K562 (cell line): ENCODE measurements around the gene GLIS2. TPM values are rescaled to one million over a fixed set of nuclear protein-coding genes. Genes with fewer than 3 reads are reported as not detected.

ENCODE experiments used
- CAMTA2 ChIP-seq: fragments of 250-450 bp; sonication (Bioruptor Pico); conservative IDR thresholded peaks from 2 replicates; pipeline ENCODE4 v1.5.1; 2022
- CEBPG ChIP-seq, 3 experiments: fragments of 200-800 bp in 1 of 3; sonication (Bioruptor generic) in 1 of 3; sonication (generic) in 1 of 3; formaldehyde crosslinking in 1 of 3; IDR thresholded peaks in 2 of 3; conservative IDR thresholded peaks in 1 of 3; 2 replicates each; pipeline versions ENCODE4 v1.6.1 to v1.8.0; 2016 to 2022; ENCODE audit warnings: missing compliant biosample characterization in 2 of 3, missing genetic modification characterization in 2 of 3, mild to moderate bottlenecking in 1 of 3, missing genetic modification reagents in 1 of 3
- ELF4 ChIP-seq: fragments of 450-650 bp; formaldehyde crosslinking; IDR thresholded peaks from 2 replicates; pipeline ENCODE4 v1.4.0; 2022; ENCODE audit warnings: missing genetic modification characterization
- HDGF ChIP-seq: fragments of 450-650 bp; IDR thresholded peaks from 2 replicates; pipeline ENCODE4 v1.6.1; 2016
- MTA2 ChIP-seq: fragments of 450-650 bp; IDR thresholded peaks from 2 replicates; pipeline ENCODE4 v1.6.1; 2016; ENCODE audit warnings: low read depth
- SREBF1 ChIP-seq: fragments of 150-350 bp; IDR thresholded peaks from 2 replicates; pipeline ENCODE4 v1.6.1; 2014; ENCODE audit warnings: antibody characterized with exemption, low read depth, low read length, borderline replicate concordance
- SRF ChIP-seq, 2 experiments: fragments of 250-450, 450-650 bp in 1 of 2; sonication (Bioruptor Pico) in 1 of 2; sonication (generic) in 1 of 2; formaldehyde crosslinking; IDR thresholded peaks; 2 replicates each; pipeline versions ENCODE4 v1.5.0 to v1.5.1; 2020 to 2022; ENCODE audit warnings: mild to moderate bottlenecking in 1 of 2, missing genetic modification reagents in 1 of 2
- ZBTB7A ChIP-seq: IDR thresholded peaks from 2 replicates; pipeline ENCODE4 v1.6.1; 2011; ENCODE audit warnings: low read depth, mild to moderate bottlenecking, low read length, moderate library complexity, borderline replicate concordance; ENCODE audit not compliant: control insufficient read depth
- ZNF23 ChIP-seq: fragments of 250-450 bp; sonication (Bioruptor Pico); IDR thresholded peaks from 2 replicates; pipeline ENCODE4 v1.4.0; 2020; ENCODE audit warnings: mild to moderate bottlenecking
- polyA plus RNA-seq, 8 experiments: library from polyadenylated mRNA; depleted of rRNA in 4 of 8; stranded (reverse) in 5 of 8; unstranded in 3 of 8; fragments of >200 nt; fragmentation: Nextera tagmentation in 2 of 8; fragmentation: Illumina TruSeq in 1 of 8; extraction: Ambion mirVana in 2 of 8; extraction: Trizol in 1 of 8; gene quantifications; 2 replicates each; pipeline versions ENCODE4 v1.2.1 to v1.2.3, GENCODE V29; 2011 to 2014; ENCODE audit warnings: inconsistent platforms in 1 of 8, missing spikeins in 1 of 8
- total RNA-seq, 7 experiments: library from RNA; depleted of rRNA in 6 of 7; stranded (reverse); fragments of >200 nt in 6 of 7; fragmentation: Illumina TruSeq in 2 of 7; extraction: Trizol in 2 of 7; gene quantifications; 2 replicates each; pipeline versions ENCODE4 v1.2.1 to v1.2.3, GENCODE V29; 2011 to 2021; ENCODE audit warnings: low replicate concordance in 1 of 7
- TF ChIP-seq, protein P1 (sequence below): fragments of 200-600 bp; sonication (generic); IDR thresholded peaks from one replicate; pipeline ENCODE4 v1.6.1; 2012; ENCODE audit warnings: mild to moderate bottlenecking, low read depth, low read length, inconsistent platforms
- TF ChIP-seq, protein P2 (sequence below): fragments of 250-450 bp; sonication (Bioruptor Pico); IDR thresholded peaks from 2 replicates; pipeline ENCODE4 v1.5.0; 2021
- TF ChIP-seq, protein P3 (sequence below), 2 experiments: fragments of 200-800 bp in 1 of 2; sonication (Bioruptor generic) in 1 of 2; sonication (generic) in 1 of 2; formaldehyde crosslinking in 1 of 2; IDR thresholded peaks in 1 of 2; conservative IDR thresholded peaks in 1 of 2; 2 replicates each; pipeline versions ENCODE4 v1.5.0 to v1.6.1; 2016 to 2020; ENCODE audit warnings: missing compliant biosample characterization in 1 of 2, missing genetic modification characterization in 1 of 2, missing genetic modification reagents in 1 of 2
- TF ChIP-seq, protein P4 (sequence below): fragments of 450-650 bp; IDR thresholded peaks from 2 replicates; pipeline ENCODE4 v1.6.1; 2016

GLIS2 gene
- total and polyA plus RNA-seq, 9 of the 15 experiments (the other 6 are each of a cell fraction or from before 2014, with no cell fraction given): 0.10 to 9.0 (median 0.57) TPM

DNA sequence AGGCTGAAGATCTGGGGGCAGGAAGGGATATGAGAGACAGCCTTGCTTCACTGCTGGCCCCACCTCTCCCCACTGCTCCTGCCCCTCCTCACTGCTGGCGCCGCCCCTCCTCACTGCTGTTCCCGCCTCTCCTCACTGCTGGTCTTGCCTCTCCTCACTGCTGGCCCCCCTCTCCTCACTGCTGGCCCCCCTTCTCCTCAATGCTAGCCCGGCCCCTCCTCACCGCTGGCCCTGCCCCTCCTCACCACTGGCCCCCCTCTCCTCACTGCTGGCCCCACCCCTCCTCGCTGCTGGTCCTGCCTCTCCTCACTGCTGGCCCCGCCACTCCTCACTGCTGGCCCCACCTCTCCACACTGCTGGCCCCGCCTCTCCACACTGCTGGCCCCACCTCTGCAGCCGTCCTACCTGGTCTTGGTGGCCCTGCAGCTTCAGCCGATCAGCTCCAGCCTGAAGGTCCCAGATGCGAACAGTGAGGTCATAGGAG, 44.7 kb downstream of the GLIS2 start (continued):
- TF ChIP-seq, protein P1, sequence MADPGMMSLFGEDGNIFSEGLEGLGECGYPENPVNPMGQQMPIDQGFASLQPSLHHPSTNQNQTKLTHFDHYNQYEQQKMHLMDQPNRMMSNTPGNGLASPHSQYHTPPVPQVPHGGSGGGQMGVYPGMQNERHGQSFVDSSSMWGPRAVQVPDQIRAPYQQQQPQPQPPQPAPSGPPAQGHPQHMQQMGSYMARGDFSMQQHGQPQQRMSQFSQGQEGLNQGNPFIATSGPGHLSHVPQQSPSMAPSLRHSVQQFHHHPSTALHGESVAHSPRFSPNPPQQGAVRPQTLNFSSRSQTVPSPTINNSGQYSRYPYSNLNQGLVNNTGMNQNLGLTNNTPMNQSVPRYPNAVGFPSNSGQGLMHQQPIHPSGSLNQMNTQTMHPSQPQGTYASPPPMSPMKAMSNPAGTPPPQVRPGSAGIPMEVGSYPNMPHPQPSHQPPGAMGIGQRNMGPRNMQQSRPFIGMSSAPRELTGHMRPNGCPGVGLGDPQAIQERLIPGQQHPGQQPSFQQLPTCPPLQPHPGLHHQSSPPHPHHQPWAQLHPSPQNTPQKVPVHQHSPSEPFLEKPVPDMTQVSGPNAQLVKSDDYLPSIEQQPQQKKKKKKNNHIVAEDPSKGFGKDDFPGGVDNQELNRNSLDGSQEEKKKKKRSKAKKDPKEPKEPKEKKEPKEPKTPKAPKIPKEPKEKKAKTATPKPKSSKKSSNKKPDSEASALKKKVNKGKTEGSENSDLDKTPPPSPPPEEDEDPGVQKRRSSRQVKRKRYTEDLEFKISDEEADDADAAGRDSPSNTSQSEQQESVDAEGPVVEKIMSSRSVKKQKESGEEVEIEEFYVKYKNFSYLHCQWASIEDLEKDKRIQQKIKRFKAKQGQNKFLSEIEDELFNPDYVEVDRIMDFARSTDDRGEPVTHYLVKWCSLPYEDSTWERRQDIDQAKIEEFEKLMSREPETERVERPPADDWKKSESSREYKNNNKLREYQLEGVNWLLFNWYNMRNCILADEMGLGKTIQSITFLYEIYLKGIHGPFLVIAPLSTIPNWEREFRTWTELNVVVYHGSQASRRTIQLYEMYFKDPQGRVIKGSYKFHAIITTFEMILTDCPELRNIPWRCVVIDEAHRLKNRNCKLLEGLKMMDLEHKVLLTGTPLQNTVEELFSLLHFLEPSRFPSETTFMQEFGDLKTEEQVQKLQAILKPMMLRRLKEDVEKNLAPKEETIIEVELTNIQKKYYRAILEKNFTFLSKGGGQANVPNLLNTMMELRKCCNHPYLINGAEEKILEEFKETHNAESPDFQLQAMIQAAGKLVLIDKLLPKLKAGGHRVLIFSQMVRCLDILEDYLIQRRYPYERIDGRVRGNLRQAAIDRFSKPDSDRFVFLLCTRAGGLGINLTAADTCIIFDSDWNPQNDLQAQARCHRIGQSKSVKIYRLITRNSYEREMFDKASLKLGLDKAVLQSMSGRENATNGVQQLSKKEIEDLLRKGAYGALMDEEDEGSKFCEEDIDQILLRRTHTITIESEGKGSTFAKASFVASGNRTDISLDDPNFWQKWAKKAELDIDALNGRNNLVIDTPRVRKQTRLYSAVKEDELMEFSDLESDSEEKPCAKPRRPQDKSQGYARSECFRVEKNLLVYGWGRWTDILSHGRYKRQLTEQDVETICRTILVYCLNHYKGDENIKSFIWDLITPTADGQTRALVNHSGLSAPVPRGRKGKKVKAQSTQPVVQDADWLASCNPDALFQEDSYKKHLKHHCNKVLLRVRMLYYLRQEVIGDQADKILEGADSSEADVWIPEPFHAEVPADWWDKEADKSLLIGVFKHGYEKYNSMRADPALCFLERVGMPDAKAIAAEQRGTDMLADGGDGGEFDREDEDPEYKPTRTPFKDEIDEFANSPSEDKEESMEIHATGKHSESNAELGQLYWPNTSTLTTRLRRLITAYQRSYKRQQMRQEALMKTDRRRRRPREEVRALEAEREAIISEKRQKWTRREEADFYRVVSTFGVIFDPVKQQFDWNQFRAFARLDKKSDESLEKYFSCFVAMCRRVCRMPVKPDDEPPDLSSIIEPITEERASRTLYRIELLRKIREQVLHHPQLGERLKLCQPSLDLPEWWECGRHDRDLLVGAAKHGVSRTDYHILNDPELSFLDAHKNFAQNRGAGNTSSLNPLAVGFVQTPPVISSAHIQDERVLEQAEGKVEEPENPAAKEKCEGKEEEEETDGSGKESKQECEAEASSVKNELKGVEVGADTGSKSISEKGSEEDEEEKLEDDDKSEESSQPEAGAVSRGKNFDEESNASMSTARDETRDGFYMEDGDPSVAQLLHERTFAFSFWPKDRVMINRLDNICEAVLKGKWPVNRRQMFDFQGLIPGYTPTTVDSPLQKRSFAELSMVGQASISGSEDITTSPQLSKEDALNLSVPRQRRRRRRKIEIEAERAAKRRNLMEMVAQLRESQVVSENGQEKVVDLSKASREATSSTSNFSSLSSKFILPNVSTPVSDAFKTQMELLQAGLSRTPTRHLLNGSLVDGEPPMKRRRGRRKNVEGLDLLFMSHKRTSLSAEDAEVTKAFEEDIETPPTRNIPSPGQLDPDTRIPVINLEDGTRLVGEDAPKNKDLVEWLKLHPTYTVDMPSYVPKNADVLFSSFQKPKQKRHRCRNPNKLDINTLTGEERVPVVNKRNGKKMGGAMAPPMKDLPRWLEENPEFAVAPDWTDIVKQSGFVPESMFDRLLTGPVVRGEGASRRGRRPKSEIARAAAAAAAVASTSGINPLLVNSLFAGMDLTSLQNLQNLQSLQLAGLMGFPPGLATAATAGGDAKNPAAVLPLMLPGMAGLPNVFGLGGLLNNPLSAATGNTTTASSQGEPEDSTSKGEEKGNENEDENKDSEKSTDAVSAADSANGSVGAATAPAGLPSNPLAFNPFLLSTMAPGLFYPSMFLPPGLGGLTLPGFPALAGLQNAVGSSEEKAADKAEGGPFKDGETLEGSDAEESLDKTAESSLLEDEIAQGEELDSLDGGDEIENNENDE: no peak
- TF ChIP-seq, protein P2, sequence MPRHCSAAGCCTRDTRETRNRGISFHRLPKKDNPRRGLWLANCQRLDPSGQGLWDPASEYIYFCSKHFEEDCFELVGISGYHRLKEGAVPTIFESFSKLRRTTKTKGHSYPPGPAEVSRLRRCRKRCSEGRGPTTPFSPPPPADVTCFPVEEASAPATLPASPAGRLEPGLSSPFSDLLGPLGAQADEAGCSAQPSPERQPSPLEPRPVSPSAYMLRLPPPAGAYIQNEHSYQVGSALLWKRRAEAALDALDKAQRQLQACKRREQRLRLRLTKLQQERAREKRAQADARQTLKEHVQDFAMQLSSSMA: no peak
- no peak for TF ChIP-seq ELF4
- TF ChIP-seq ZBTB7A: no peak; the same call in 1 of the 2 replicates
- TF ChIP-seq CEBPG (CRISPR knock-in tag; IDR thresholded peaks at IDR 0.05): no peak
- TF ChIP-seq CEBPG (tag; conservative IDR thresholded peaks at IDR 0.05 in 1 of 2, IDR thresholded peaks at IDR 0.05 in 1 of 2): no peak
- TF ChIP-seq MTA2: no peak
- TF ChIP-seq ZNF23 (CRISPR knock-in tag): no peak
- no peak for TF ChIP-seq SRF (CRISPR knock-in tag; IDR thresholded peaks at IDR 0.05)
- TF ChIP-seq HDGF: no peak
- no peak for TF ChIP-seq SREBF1
- TF ChIP-seq CAMTA2 (CRISPR knock-in tag): no peak
- TF ChIP-seq, protein P3, sequence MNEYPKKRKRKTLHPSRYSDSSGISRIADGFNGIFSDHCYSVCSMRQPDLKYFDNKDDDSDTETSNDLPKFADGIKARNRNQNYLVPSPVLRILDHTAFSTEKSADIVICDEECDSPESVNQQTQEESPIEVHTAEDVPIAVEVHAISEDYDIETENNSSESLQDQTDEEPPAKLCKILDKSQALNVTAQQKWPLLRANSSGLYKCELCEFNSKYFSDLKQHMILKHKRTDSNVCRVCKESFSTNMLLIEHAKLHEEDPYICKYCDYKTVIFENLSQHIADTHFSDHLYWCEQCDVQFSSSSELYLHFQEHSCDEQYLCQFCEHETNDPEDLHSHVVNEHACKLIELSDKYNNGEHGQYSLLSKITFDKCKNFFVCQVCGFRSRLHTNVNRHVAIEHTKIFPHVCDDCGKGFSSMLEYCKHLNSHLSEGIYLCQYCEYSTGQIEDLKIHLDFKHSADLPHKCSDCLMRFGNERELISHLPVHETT (CRISPR knock-in tag; conservative IDR thresholded peaks at IDR 0.05 in 1 of 2, IDR thresholded peaks at IDR 0.05 in 1 of 2): no peak
- TF ChIP-seq, protein P4, sequence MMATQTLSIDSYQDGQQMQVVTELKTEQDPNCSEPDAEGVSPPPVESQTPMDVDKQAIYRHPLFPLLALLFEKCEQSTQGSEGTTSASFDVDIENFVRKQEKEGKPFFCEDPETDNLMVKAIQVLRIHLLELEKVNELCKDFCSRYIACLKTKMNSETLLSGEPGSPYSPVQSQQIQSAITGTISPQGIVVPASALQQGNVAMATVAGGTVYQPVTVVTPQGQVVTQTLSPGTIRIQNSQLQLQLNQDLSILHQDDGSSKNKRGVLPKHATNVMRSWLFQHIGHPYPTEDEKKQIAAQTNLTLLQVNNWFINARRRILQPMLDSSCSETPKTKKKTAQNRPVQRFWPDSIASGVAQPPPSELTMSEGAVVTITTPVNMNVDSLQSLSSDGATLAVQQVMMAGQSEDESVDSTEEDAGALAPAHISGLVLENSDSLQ: 0 out of 2 replicates have a peak, but pooled peaks have one; percentile 30
